OCI-LY3 (cell line): ENCODE measurements around the gene KIR3DL3.
"Not testable (repeated sequence)": the region's sequence is repeated elsewhere in the genome, so short reads cannot be mapped to it uniquely, and the experiment has no call there.

Source experiments
- H2AFZ ChIP-seq: fragments of 200-600, 300-600 bp; shearing (Covaris generic); 2 replicates; pipeline ENCODE4 v1.6.0; 2014; ENCODE audit warnings: antibody characterized with exemption, low read depth, low read length
- H3K27ac ChIP-seq: fragments of 200-600, 300-600 bp; sonication (generic); 2 replicates; pipeline ENCODE4 v1.5.1; 2014; ENCODE audit warnings: mild to moderate bottlenecking, low read length, moderate library complexity, mixed read lengths
- H3K27me3 ChIP-seq: fragments of 200-600, 300-600 bp; sonication (generic); 2 replicates; pipeline ENCODE4 v1.6.1; 2014; ENCODE audit warnings: low read depth, low read length, mixed read lengths
- H3K36me3 ChIP-seq: fragments of 200-600, 300-600 bp; sonication (generic); replicated peaks from 2 replicates; pipeline ENCODE3; 2014; ENCODE audit warnings: low read depth, low read length, mixed read lengths
- H3K4me1 ChIP-seq: fragments of 300-600, 200-600 bp; sonication (generic); 2 replicates; pipeline ENCODE4 v1.6.1; 2014; ENCODE audit warnings: low read length, mixed read lengths
- H3K4me2 ChIP-seq: fragments of 200-600, 300-600 bp; sonication (generic); 2 replicates; pipeline ENCODE4 v1.6.1; 2014; ENCODE audit warnings: low read length, mixed read lengths
- H3K4me3 ChIP-seq: fragments of 300-600, 200-600 bp; sonication (generic); 2 replicates; pipeline ENCODE4 v1.5.1; 2014; ENCODE audit warnings: antibody characterized with exemption, mild to moderate bottlenecking, low read length, moderate library complexity
- H3K79me2 ChIP-seq: fragments of 300-600, 200-600 bp; shearing (Covaris generic); 2 replicates; pipeline ENCODE4 v1.6.1; 2014; ENCODE audit warnings: mild to moderate bottlenecking, low read length, mixed read lengths
- H3K9ac ChIP-seq: fragments of 300-600, 200-600 bp; shearing (Covaris generic); 2 replicates; pipeline ENCODE4 v1.6.0; 2014; ENCODE audit warnings: mild to moderate bottlenecking, low read length, moderate library complexity
- H3K9me3 ChIP-seq: fragments of 200-600, 300-600 bp; shearing (Covaris generic); 2 replicates; pipeline ENCODE4 v1.6.1; 2014; ENCODE audit warnings: low read length, mixed read lengths; ENCODE audit not compliant: insufficient read depth
- H4K20me1 ChIP-seq: fragments of 200-600, 300-600 bp; sonication (generic); 2 replicates; pipeline ENCODE4 v1.6.1; 2016; ENCODE audit warnings: low read length, mixed read lengths; ENCODE audit not compliant: insufficient read depth
- CTCF ChIP-seq: fragments of 200-600, 300-600 bp; sonication (generic); IDR thresholded peaks from 2 replicates; pipeline ENCODE4 v1.5.1; 2014; ENCODE audit warnings: antibody characterized with exemption, low read length, low read depth
- EZH2phosphoT487 ChIP-seq: fragments of 200-600 bp; shearing (Covaris generic); IDR thresholded peaks from 2 replicates; pipeline ENCODE4 v1.6.1; 2018; ENCODE audit warnings: antibody characterized with exemption, mixed run types, low read depth

KIR3DL3 gene

GRCh38 chr19:54739587-54740497 is 15.6 kb downstream of the KIR3DL3 start:
- no peak overlapping the region for H3K27ac ChIP-seq
- H3K9me3 ChIP-seq = no peaks in the 10 kb centered on the region
- no peaks in the 10 kb centered on the region for H3K79me2 ChIP-seq
- no peaks in the 10 kb centered on the region for H3K4me1 ChIP-seq
- TF ChIP-seq EZH2phosphoT487 (no peak), CTCF (no peak)
- no peak overlapping the region for H3K9ac ChIP-seq
- H4K20me1 ChIP-seq = no peaks in the 10 kb centered on the region
- no peak overlapping the region for H3K4me3 ChIP-seq
- H2AFZ ChIP-seq = no peak overlapping the region
- no peaks in the 10 kb centered on the region for H3K36me3 ChIP-seq
- H3K4me2 ChIP-seq = no peak overlapping the region
- H3K27me3 ChIP-seq = peaks cover 4% of the 10 kb centered on the region; the same call in 1 of the 2 replicates

- H3K9ac ChIP-seq, H3K4me3 ChIP-seq, H3K27me3 ChIP-seq, H3K4me2 ChIP-seq, H4K20me1 ChIP-seq, H3K27ac ChIP-seq, H2AFZ ChIP-seq, H3K36me3 ChIP-seq, H3K79me2 ChIP-seq, H3K4me1 ChIP-seq, H3K9me3 ChIP-seq: not testable (repeated sequence)
Measured at GRCh38 chr19:54741950-54742349, 17.7 kb downstream of the KIR3DL3 start.

- H3K4me1 ChIP-seq = not testable (repeated sequence)
Measured at GRCh38 chr19:54744080-54744479, 19.8 kb downstream of the KIR3DL3 start.

GRCh38 chr19:54747614-54748322 is 23.5 kb downstream of the KIR3DL3 start:
- not testable (repeated sequence) for H3K27me3 ChIP-seq, H3K4me1 ChIP-seq, H3K27ac ChIP-seq, H4K20me1 ChIP-seq, H3K9ac ChIP-seq, H3K4me2 ChIP-seq, H3K36me3 ChIP-seq, H3K9me3 ChIP-seq, H3K4me3 ChIP-seq, H3K79me2 ChIP-seq, H2AFZ ChIP-seq

More at GRCh38 chr19:54744080-54744479, 19.8 kb downstream of the KIR3DL3 start:
- H2AFZ ChIP-seq, H3K27me3 ChIP-seq, H4K20me1 ChIP-seq, H3K36me3 ChIP-seq, H3K4me3 ChIP-seq, H3K79me2 ChIP-seq, H3K9me3 ChIP-seq, H3K9ac ChIP-seq, H3K4me2 ChIP-seq, H3K27ac ChIP-seq: not testable (repeated sequence)

- H3K4me1 ChIP-seq, H3K27ac ChIP-seq, H3K9ac ChIP-seq, H2AFZ ChIP-seq, H3K9me3 ChIP-seq, H4K20me1 ChIP-seq, H3K79me2 ChIP-seq, H3K4me2 ChIP-seq, H3K27me3 ChIP-seq, H3K36me3 ChIP-seq, H3K4me3 ChIP-seq: not testable (repeated sequence)
Measured at GRCh38 chr19:54750276-54750675, 26.0 kb downstream of the KIR3DL3 start.

GRCh38 chr19:54756204-54757110 is 32.2 kb downstream of the KIR3DL3 start:
- not testable (repeated sequence) for H3K9me3 ChIP-seq, H3K4me3 ChIP-seq, H3K79me2 ChIP-seq, H2AFZ ChIP-seq, H3K9ac ChIP-seq, H3K27me3 ChIP-seq, H3K4me1 ChIP-seq, H4K20me1 ChIP-seq, H3K36me3 ChIP-seq, H3K4me2 ChIP-seq, H3K27ac ChIP-seq

GRCh38 chr19:54758577-54758976 is 34.3 kb downstream of the KIR3DL3 start:
- H3K27ac ChIP-seq, H4K20me1 ChIP-seq, H3K36me3 ChIP-seq, H3K27me3 ChIP-seq, H2AFZ ChIP-seq, H3K4me1 ChIP-seq, H3K4me2 ChIP-seq, H3K4me3 ChIP-seq, H3K79me2 ChIP-seq, H3K9ac ChIP-seq, H3K9me3 ChIP-seq: not testable (repeated sequence)

GRCh38 chr19:54764219-54764618 is 40.0 kb downstream of the KIR3DL3 start:
- H3K4me3 ChIP-seq, H2AFZ ChIP-seq, H3K79me2 ChIP-seq, H3K9me3 ChIP-seq, H3K4me2 ChIP-seq, H4K20me1 ChIP-seq, H3K27ac ChIP-seq, H3K36me3 ChIP-seq, H3K9ac ChIP-seq, H3K4me1 ChIP-seq, H3K27me3 ChIP-seq: not testable (repeated sequence)
